ENCODE data around the gene CCDC88A. TPM values are rescaled to one million over a fixed set of nuclear protein-coding genes. Genes with fewer than 3 reads are reported as not detected.

CCDC88A gene
- total and polyA plus RNA-seq, 2 donors (not counting 3 experiments of a cell fraction or from before 2014, with no cell fraction given), result 21.1 to 77.4 TPM

- DNase-seq (ENCODE audit: low read depth, low spot score) (peak; percentile 98), FAIRE-seq (peak; percentile 70)
Measured at GRCh38 chr2:55364189-55365055, 55.2 kb downstream of the CCDC88A start.

More at GRCh38 chr2:55364189-55365055, 55.2 kb downstream of the CCDC88A start:
- H3K9ac ChIP-seq (replicated peaks; ENCODE audit: extremely low read depth, insufficient read depth, low read length), result no peak overlapping the region
- no peak overlapping the region for H2AFZ ChIP-seq (ENCODE audit: low read depth, low read length)
- no peaks in the 10 kb centered on the region for H3K27me3 ChIP-seq (ENCODE audit: control insufficient read depth in 2 of 2, insufficient read depth in 2 of 2, low read length in 2 of 2)
- H3K4me1 ChIP-seq (ENCODE audit: control insufficient read depth, extremely low read depth, insufficient read depth, low read length), result peaks cover 24% of the 10 kb centered on the region
- dilution Hi-C loops (cut with MboI; ENCODE audit: extremely low pct_ligation_motif_present, low sequenced_read_pairs), result no loop called here
- intact Hi-C loops (cut with micrococcal nuclease), result loop anchor here (1.0 to 5.0 kb wide), 2 partner anchors 38 to 54 kb away; no protein-coding TSS in a partner anchor
- ChIA-PET CTCF (interaction anchor here (0.7 to 2.1 kb wide), 5 partner anchors 10 to 67 kb away, joined by 3 to 8 read pairs (median 3); no protein-coding TSS in a partner anchor), POLR2A (no interaction called here)
- no peaks in the 10 kb centered on the region for H3K9me3 ChIP-seq (replicated peaks; ENCODE audit: control insufficient read depth, insufficient read depth, low read length)
- H3K4me2 ChIP-seq (ENCODE audit: insufficient read depth, low read length), result peak overlapping the region; percentile 38
- H3K9me1 ChIP-seq (replicated peaks; ENCODE audit: control insufficient read depth, extremely low read depth, insufficient read depth, low read length), result peaks cover 2% of the 10 kb centered on the region
- BruUV-seq (replicated peaks), result no TSS peak
- no peaks in the 10 kb centered on the region for H3K79me2 ChIP-seq (ENCODE audit: control insufficient read depth, insufficient read depth, low read length)
- no peak overlapping the region for H3K4me3 ChIP-seq (replicated peaks in 1 of 3; ENCODE audit: insufficient read depth in 1 of 3, low read depth in 1 of 3, low read length in 3 of 3)
- H3K36me3 ChIP-seq (ENCODE audit: control insufficient read depth in 2 of 2, extremely low read depth in 1 of 2, insufficient read depth in 2 of 2, low read length in 2 of 2), result no peaks in the 10 kb centered on the region
- H3K27ac ChIP-seq (ENCODE audit: insufficient read depth, low read depth, low read length), result no peak overlapping the region
- TF ChIP-seq CTCF (IDR thresholded peaks at IDR 0.05; ENCODE audit: extremely low read depth in 1 of 2, insufficient read depth in 1 of 2, low read depth in 1 of 2, low read length in 2 of 2) (no peak), FOS (IDR thresholded peaks at IDR 0.05; ENCODE audit: borderline replicate concordance, insufficient read depth, low read length) (peak; percentile 67), JUN (IDR thresholded peaks at IDR 0.05; ENCODE audit: borderline replicate concordance, insufficient read depth, insufficient read length, low read depth) (peak; percentile 70)
- H4K20me1 ChIP-seq (replicated peaks; ENCODE audit: control insufficient read depth, extremely low read depth, insufficient read depth, low read length), result no peaks in the 10 kb centered on the region

Measured in endothelial cell of umbilical vein (primary cell).